Tibial nerve (tissue), 4 donors: ENCODE results near the gene GLIPR2.

Source experiments
- CTCF ChIP-seq, 5 experiments: fragments of 200-600 bp in 3 of 5; fragments of 450-650 bp in 2 of 5; sonication (generic) in 3 of 5; IDR thresholded peaks; one replicate each; pipeline ENCODE4 v1.5.1; 2016 to 2019; ENCODE audit warnings: antibody characterized with exemption in 5 of 5, mild to moderate bottlenecking in 3 of 5, moderate library complexity in 2 of 5
- EP300 ChIP-seq, 2 donors: sonication (generic); formaldehyde crosslinking; IDR thresholded peaks; one replicate each; pipeline ENCODE4 v1.6.1; 2017; ENCODE audit warnings: antibody characterized with exemption in 2 of 2, mild to moderate bottlenecking in 1 of 2
- POLR2A ChIP-seq, 2 donors: fragments of 450-650 bp; IDR thresholded peaks; one replicate each; pipeline ENCODE4 v1.6.1; 2017; ENCODE audit warnings: antibody characterized with exemption in 2 of 2, mild to moderate bottlenecking in 2 of 2, moderate library complexity in 2 of 2

GRCh38 chr9:36101916-36102741, 34.4 kb upstream of the GLIPR2 start:
- TF ChIP-seq CTCF (IDR thresholded peaks at IDR 0.05) (no peak), POLR2A (IDR thresholded peaks at IDR 0.05) (no peak), EP300 (IDR thresholded peaks at IDR 0.05) (no peak)
